HG03045 (cell line): ENCODE results near the gene BFSP2.

Experiments
- ATAC-seq: cut with Tn5 transposase; IDR thresholded peaks from one replicate; pipeline ENCODE4 v1.9.1; 2021; ENCODE audit warnings: mild to moderate bottlenecking, moderate library complexity; ENCODE audit not compliant: unreplicated experiment

The BFSP2 gene

DNA sequence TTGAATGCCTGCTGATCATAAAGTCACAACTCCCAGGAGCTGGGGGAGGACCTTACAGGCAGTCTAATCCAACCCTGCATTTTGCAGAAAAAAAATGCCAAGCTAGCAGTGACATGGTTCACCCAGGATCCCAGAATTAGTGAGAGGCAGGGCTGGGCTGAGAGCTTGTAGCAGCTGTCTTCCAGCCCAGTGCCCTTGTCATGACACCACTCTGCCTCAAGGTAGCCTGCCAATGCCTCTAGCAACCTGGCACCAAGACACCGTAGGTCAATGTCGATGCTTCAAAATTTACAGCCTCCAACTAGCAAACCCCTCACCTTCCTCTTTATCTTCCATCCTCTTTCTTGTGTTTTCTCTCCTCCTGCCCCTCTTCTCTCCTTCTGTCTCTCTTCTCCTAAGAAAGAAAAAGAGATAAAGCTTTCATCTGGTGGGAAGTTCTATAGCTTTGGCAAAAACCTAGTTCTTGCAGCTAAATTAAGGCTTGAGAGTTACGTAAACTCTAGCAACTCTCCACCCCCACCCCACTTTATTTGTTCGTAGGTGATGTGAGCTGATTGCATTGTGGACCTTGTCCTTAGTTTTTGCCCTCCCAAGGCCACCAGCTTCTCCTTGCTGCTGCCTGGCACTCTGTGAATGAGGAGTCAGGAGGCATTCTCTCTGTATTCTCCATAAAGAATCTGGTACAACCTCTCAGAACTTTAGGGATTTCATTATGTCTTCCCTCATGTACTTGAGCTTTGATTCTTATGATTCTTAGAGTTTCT, 18.3 kb upstream of the BFSP2 start:
- no peak for ATAC-seq

DNA sequence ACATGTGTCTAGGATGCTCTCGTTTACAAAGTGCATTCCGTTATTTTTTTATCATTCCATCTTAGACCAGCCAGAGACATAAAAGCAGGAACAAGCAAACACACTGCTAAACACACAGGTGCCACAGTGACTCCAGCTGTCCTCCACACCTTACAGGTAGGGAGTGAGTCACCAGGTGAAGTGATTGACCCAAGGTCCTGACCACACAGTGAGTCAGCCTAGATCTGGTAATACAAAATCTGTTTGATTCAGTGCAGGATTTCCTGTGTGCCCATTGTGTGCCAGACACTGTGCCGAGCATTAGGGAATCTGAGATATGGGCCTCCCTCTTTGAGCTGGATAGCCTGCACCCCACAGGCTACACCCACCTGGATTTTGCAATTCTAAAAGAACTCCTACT, 16.7 kb upstream of the BFSP2 start:
- ATAC-seq: no peak

DNA sequence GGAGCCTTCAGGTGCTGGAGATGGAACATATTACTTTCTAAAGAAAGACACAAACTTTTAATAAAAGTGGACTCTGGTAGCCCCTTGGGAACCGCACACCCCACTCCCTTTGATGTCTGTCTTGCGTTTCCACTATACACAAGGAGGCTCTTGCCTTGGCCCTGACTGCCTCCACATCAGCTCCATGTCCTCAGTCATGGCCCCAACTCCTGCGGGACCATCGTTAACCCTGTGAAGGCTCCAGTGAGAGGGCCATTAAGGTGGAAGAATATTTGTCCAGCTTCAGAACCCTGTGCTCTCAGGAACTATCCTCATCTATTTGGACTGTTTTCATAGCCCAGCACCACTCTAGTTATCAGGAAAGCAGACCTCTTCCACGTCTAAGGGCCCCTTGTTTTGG, 16.1 kb upstream of the BFSP2 start:
- ATAC-seq: no peak

DNA sequence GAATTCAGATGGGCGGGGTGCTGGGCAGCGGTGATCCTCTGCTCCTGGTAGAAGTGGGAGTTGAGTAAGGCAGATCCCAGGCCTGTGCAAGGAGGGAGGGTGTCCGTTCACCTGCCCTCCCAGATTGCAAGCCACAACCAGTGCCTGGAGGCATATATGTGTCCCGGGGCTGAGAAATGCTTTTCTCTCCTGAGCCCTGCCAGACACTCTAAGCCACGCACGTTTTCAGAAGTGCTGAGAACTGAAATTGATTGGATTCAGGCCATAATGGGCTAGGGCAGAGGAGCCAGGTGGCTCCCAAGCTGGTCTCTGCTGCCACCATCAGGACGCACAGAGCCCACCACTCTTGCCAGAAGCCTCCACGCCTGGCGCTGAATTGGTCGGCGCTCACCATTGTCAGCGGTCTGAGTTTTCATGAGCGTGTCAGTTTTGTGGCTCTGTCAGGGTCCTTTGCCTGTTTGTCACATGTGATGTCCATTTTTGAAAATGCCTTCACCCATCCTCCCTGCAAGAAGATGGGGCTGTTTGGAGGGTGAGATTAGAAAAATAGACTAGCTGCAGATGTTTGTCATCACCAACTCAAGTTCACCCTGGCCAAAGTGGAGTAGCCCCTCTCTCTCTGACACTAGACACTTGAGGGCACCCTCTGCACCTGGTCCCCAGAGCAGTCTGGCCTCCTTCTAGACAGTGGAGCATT, 15.4 kb upstream of the BFSP2 start:
- ATAC-seq: peak; percentile 51

DNA sequence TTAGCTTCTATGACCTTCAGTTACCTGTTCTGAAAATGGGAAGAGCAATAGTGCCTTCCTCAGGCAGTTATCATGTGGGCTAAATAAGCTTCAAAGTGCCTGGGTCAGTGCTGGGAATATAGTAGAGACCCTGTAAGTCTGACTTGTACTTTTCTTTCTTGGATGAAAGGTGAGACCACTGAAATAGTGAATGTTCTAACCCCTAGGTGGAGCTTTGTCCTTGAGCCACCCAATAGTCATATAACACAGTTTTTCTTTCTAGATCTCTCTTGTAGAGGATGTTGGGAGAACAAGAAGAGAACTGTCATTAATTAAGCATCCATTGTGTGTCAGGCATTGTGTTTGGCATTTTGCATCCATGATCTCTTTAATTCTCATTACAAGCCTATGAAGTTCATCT, 13.0 kb upstream of the BFSP2 start:
- no peak for ATAC-seq

DNA sequence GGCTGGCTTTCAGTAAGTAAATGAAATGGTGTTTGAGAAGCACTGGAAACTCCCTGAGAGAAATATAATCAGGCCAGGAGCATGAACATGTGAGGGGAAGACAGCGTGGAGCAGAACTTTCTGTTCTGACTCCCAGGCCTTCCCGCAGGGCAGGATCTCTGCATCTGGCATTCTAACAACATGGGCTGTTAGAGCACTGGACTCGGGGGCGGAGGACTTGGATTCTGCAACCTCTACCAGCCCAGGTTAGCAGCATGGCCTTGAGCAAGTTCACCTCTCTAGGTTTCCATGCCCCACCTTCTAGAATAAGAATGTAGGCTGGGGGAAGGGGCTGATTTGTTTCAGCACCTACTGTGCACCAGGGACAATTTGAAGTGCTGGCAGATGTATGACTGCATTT, 12.5 kb upstream of the BFSP2 start:
- ATAC-seq: no peak

DNA sequence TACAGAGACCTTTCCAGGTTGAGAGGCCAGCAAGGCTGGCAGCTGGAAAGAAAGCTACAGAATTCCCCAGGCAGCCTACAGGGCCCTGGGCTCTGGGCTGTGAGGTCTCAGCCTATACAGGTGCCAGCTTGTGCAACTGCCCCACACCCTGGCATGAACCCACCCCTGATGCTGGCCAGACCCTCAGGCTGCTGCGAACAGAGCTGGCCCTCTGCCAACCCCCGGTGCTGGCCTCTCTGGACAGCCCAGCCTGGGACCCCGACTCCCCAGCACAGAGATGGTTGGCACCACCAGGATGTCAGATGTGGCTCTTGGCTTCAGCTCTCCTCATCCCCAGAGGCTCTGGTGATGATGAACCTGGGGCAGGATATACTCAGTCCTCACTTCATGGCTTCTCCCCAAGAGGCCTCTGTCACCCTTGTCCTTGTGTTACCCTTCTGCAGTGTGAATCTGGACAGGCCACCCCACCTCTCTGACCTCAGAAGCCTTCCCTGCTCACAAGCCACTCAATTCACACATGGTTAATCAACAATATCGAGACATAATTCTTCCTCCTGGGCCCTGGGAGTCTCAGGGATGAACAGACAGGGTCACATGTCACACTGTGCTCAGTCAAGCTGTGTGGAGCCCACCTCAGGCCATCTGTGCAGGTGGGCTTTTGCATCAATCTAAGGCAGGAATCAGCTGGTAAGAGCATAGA, 11.0 kb upstream of the BFSP2 start:
- ATAC-seq: no peak

DNA sequence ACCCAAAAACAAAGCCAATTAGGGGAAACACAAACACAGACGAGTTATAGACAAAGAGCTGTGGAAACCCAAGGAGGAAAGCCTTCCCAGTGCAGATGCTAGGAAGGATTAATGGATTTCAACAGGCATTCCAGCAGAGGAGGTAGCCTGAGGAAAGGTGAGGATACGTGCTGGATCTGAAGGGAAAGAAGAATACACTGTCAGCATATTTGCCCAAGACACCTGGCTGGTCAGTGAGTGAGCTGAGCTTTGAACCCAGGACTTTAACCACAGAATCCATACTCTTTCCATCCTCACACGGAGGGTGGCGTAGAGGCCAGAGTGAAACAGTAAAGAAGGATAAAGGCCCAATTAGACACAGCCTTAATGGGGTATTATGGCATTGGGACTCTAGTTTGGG, 9.1 kb upstream of the BFSP2 start:
- no peak for ATAC-seq

DNA sequence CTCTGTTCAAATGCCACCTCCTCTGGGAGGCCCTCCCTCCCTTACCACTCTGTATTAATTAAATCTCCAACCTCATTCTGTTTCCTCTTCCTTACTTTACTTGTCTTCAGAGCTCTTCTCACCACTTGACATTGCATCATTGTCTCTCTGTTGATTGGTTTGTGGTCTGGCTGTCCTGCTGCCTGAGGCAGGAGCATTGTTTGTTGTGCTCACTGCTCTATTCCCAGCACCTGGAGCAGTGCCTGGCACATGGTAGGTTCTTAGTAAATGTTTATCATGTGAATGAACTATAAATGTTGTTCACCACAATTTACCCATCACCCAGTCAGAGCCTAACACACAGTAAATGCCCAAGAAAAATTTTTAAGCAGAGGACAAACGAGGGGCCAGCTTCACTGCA, 6.7 kb upstream of the BFSP2 start:
- no peak for ATAC-seq

DNA sequence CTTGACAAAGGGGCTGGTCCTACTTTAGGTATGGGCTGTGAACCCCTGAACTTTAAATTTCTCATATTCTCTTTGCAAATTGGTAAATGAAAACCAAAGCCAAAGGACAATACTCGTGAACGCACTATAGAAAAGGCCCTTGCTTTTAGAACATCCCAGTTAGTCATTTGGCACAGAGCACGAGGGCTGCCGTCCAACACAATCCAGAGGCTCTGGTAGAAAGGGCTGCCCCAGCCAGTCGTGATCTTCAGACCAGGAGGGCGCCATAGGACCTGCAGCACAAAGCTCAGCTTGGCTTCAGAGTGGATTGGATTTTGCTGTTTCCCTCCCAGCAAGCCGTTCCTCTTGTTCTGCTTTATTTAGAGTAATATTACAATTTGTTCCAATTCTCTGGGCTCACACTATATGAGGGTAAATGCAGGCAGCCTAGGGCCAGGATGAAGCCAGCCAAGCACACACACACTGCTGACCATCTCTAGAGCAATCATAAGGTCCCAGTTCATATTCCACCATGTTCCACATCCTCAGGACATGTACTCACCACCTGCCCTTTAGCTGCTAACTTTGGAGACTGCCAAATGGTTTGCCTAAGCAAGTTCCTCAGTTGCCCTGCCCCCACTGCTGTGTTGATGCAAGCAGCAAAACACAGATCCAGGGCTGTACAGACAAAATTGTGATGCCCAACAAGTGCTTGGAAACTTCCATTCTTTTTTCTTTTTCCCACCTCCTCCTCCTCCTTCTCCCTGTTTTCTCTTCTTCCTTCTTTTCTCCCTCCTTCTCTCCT, 6.0 kb upstream of the BFSP2 start:
- no peak for ATAC-seq

DNA sequence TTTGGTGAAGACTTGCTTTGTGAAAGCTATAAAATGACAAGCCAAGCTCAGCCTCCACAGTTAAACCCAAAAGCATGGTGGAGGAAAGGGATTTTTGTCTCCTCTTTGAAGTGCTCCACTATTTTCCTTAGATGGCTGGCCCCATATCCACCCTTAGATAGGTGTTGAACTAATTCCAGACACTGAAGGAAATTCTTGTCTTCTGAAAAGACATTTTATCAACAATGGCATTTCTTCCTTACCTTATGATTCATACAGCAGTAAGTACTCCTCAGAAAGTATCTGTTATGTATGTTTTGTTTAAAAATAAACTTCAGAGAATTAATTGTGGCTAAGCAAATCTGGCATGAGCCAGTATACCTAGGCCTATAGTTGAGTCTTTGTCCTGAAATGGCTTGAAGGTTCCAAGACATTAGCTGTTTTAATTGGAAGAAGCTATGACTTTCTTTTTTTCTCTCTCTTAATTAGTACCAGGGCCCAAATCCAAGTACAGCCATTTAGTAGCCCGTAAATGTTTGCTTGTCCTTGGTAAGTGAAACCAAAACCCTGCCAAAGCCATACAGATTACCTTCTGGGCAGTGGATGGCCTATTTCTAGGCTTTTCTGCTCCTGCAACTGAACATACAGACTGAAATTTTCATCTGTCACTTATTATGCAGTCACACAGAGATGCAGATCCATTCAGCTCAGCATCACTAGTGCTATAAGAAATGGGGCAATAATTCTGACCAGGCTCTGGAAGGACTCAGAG, 5.1 kb upstream of the BFSP2 start:
- no peak for ATAC-seq

DNA sequence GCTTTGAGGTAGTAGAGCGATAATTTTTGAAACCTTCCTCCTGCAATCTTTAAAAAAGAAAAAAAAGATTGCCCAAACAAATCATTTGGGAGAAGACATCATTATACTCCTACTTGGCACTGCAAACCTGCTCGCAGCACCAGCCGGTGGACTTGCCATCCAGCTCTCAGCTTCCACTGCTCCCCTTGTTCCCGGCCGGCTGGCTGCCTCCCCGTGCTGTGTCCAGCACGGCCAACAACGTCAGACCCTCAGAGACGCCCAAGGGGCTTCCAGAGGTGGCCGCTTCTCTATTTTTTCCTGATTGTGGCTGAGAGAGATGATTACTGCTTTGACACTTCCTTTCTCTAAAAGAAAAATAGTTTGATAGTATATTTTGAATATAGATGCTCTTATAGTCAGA, 3.0 kb upstream of the BFSP2 start:
- ATAC-seq: no peak

DNA sequence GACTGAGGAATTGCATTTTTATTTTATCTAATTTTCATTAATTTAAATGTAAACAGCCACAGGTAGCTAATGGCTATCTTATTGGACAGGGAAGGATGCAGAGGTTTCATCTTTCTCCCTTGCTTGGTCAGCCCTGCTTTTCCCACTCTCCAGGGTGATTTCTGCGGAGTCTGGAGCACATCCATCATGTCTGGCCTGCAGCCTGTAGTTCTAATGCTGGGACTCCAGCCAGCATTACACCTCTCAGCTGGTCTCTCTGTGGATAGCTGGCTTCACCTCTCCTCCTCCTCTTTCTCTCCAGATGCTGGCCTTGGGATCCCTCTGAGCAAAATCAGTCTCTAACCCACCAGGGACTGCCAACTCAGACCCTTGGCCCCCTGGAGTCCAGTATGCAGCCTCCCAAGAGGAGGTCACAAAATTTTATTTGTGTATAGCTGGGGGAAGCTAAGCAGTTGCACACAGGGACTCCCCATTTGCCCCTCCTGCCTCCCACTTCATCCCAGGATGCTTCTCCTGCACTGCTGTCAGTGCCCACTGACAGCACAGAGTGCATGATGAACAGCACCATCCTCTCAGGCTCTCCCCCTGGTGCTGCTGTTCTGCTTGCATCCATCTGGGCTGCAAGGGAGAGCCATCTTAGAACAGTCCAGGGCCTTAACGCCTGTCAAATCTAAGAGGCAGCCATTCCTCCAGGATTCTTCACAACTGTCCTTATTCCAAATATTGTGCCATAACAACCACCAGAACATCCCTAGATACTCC, 1.7 kb downstream of the BFSP2 start:
- ATAC-seq: no peak

DNA sequence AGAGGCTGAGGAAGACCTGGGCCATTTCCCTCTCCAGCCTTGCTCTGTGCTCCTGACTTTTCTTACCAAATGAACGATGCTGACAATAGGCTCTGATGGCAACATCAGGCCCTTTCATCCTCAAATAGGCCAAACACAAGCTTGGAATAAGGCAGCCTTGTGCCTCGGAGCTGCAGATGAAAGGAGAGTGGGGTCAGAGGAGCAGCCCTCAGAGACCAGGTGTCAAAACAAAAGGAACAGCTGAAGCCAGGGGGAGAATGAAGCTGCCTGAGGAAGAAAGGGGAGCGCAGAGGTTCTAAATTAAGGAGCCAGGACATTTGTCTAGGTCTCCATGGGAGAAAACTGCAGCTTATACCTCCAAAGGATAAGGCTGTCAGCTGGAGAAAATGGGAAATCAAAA, 5.1 kb downstream of the BFSP2 start:
- ATAC-seq: no peak

DNA sequence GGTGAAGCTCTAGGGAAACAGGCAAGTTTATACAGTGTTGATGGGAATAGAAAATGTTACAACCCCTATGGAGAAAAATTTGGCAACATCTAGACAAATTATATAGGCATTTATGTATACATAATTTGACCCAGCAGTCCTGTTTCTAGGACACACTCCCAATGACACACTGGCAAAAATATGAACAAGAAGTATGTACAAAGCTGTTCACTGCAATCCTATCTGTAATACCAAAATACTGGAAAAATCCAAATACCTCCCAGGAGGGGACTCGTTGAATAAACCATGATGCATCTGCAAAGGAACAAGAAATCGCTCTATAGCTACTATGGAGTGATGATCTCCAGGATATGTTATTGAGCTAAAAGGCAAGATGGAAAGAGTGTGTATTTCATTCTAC, 8.5 kb downstream of the BFSP2 start:
- ATAC-seq: no peak

DNA sequence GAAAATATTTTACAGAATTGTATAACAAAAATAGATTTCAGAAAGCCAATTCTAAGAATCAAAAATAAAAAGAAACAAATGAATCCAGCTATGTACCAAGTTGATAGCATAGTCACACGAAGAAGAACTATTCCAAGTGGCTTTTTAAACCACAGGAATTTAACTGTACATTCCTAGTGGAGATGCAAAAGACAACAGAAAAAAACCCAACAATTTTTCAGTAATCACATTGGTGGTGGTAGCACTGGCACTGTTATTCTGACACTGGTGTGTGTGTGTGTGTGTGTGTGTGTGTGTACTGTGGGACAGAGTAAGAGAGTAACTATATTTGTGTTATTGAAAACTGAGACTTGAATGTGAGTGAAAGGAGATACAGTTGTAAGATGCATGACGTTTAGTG, 9.1 kb downstream of the BFSP2 start:
- ATAC-seq: no peak

DNA sequence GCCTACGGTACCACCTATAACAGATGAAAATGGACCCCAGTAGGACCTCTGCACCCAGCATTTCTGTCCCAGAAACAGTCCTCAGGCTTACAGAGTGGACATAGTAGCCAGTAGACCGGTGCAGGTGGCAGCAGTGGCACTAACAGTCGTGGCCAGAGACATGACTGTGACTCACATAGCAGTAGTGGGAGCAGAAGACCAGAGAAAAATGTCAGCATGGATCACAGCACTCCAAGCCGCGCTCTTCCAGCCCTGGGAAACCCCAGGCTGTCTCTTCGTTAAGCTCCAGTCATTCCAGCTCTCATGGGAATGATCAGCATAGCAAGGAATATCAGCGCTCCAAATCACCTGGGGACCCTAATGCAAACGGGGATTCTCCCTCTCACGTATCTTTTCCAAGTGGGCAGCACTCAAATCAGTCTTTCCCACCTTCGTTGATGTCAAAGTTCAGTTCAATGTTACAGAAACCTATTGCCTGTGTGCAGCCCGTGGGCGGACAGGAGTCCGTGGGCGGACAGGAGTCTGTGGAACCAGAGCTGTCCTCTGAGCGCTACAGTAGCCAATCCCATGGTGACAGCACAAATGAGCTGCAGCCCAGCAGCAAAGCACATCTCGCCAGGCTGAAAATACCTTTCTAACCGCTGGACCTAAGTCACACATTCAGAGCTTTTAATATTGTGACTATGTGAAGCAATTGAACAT, 10.5 kb downstream of the BFSP2 start:
- no peak for ATAC-seq

DNA sequence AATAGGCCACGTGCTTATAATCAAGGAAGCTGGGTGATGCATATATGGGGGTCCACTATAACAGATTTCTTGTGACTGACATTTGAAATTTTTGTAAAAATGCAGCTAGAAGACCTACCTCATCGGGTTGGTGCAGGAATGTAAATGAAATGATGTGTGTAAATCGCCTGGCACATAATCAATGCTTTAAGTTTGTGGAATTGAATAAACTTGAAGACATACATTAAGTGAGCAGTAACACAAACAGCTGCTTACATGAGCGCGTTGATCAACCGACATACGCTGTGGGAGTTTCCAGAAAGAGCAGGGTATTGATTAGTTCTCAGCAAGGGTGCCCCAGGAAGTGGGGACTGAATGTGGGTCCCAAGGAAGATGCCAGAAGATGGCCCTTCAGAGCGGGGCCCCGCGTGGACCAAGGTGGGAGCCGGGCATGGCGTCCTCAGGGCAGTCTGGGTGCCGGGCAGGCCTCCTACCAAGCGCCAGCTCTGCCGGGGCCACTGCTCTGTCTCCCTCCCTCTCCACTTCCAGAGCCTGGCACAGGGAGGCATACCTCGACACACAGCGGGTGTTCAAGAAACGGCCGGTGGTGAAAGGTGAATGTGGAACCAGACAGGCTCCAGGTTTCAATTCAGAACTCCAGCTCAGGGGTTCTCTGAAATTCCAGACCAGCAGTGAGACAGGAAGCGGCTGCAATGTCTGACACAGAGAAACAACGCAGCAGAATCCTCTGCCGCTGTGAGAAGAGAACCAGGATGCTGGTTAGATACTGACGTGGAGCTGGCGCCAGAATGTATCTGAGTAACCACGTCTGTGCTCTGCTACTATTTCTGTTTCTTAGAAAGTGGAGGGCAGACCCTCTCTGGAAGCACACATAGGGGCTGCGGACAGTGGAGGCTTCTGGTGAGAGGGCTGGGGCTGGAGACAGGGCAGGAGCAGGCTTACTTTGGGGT, 12.6 kb downstream of the BFSP2 start:
- ATAC-seq: no peak
